HEK293T (cell line): ENCODE measurements around the gene BST1.

Experiments used
- CTCF ChIA-PET: fragments of 350-600 bp; formaldehyde crosslinking; extraction: SDS; loops from one replicate; lab custom pipeline; 2021; ENCODE audit warnings: antibody characterized with exemption, inconsistent platforms; lab: Yijun Ruan, JAX
- POLR2A ChIA-PET: fragments of 350-600 bp; formaldehyde crosslinking; extraction: SDS; loops from one replicate; lab custom pipeline; 2020; ENCODE audit warnings: antibody characterized with exemption, inconsistent platforms; lab: Yijun Ruan, JAX
- DNase-seq: peaks from one replicate; pipeline ENCODE4 v3.0.0; 2012; ENCODE audit warnings: mixed read lengths; ENCODE audit errors: extremely low spot score
- ARNT ChIP-seq: fragments of 450-650 bp; IDR thresholded peaks from 2 replicates; pipeline ENCODE4 v1.6.1; 2017; ENCODE audit warnings: mild to moderate bottlenecking
- BHLHE40 ChIP-seq: fragments of 450-650 bp; IDR thresholded peaks from 2 replicates; pipeline ENCODE4 v1.6.1; 2016; ENCODE audit warnings: mild to moderate bottlenecking, moderate library complexity, borderline replicate concordance
- CTBP1 ChIP-seq: fragments of 450-650 bp; IDR thresholded peaks from 2 replicates; pipeline ENCODE4 v1.6.1; 2016; ENCODE audit warnings: borderline replicate concordance
- ELF4 ChIP-seq: fragments of 450-650 bp; IDR thresholded peaks from 2 replicates; pipeline ENCODE4 v1.6.1; 2017; ENCODE audit warnings: antibody characterized with exemption
- FOXA1 ChIP-seq: fragments of 450-650 bp; IDR thresholded peaks from 2 replicates; pipeline ENCODE4 v1.6.1; 2016; ENCODE audit warnings: mild to moderate bottlenecking
- FOXK2 ChIP-seq: fragments of 450-650 bp; IDR thresholded peaks from 2 replicates; pipeline ENCODE4 v1.6.1; 2016; ENCODE audit warnings: mild to moderate bottlenecking
- FOXM1 ChIP-seq: fragments of 450-650 bp; IDR thresholded peaks from 2 replicates; pipeline ENCODE4 v1.6.1; 2017; ENCODE audit warnings: mild to moderate bottlenecking, borderline replicate concordance
- HDGF ChIP-seq: fragments of 450-650 bp; IDR thresholded peaks from 2 replicates; pipeline ENCODE4 v1.6.1; 2017; ENCODE audit warnings: antibody characterized with exemption, borderline replicate concordance
- L3MBTL2 ChIP-seq: fragments of 450-650 bp; conservative IDR thresholded peaks from 2 replicates; pipeline ENCODE4 v1.6.1; 2016; ENCODE audit warnings: mild to moderate bottlenecking
- LEF1 ChIP-seq: fragments of 450-650 bp; IDR thresholded peaks from 2 replicates; pipeline ENCODE4 v1.6.1; 2017; ENCODE audit warnings: mild to moderate bottlenecking, borderline replicate concordance
- NFRKB ChIP-seq: fragments of 450-650 bp; IDR thresholded peaks from 2 replicates; pipeline ENCODE4 v1.6.1; 2016; ENCODE audit warnings: mild to moderate bottlenecking, moderate library complexity
- PKNOX1 ChIP-seq: fragments of 450-650 bp; IDR thresholded peaks from 2 replicates; pipeline ENCODE4 v1.6.1; 2016
- SP1 ChIP-seq: fragments of 450-650 bp; IDR thresholded peaks from 2 replicates; pipeline ENCODE4 v1.6.1; 2017
- SUZ12 ChIP-seq: fragments of 450-650 bp; IDR thresholded peaks from 2 replicates; pipeline ENCODE4 v1.6.1; 2016; ENCODE audit warnings: mild to moderate bottlenecking
- TARDBP ChIP-seq: fragments of 450-650 bp; IDR thresholded peaks from 2 replicates; pipeline ENCODE4 v1.6.1; 2016
- ZNF384 ChIP-seq: fragments of 450-650 bp; IDR thresholded peaks from 2 replicates; pipeline ENCODE4 v1.6.1; 2016

BST1 gene

GRCh38 chr4:15682242-15683142 lies 20.4 kb upstream of the BST1 start:
- POLR2A ChIA-PET = interaction anchor here (0.6 to 2.8 kb wide), 4 partner anchors 8 to 27 kb away, joined by 3 to 36 read pairs (median 6); partner anchors contain the start of gene FBXL5
- CTCF ChIA-PET = no interaction called here
- no peak for DNase-seq
- TF ChIP-seq ARNT = no peak
- no peak for TF ChIP-seq L3MBTL2

DNA sequence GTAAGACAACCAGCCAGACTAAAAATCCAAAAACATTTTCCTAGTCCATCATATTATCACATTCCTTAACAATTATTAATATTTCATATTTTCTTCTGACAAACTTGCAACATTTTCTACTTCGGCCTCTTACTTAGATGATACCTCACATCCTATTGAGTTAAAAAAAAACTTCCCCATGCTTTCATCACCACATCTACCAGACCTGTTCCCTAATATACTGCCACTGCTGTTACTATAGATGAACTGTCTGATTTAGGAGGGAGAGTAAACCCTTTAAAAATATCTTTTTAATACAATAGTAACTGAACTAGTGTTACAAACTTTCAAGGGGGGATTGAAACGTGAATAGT lies 19.7 kb upstream of the BST1 start:
- TF ChIP-seq TARDBP (no peak), SUZ12 (no peak), L3MBTL2 (no peak), FOXK2 (no peak), BHLHE40 (no peak), CTBP1 (no peak)
- no peak for DNase-seq
- ChIA-PET CTCF (no interaction called here), POLR2A (interaction anchor here (2.8 kb wide), 1 partner anchor 28 kb away, joined by 36 read pairs; the partner anchor contains the start of gene FBXL5)

DNA sequence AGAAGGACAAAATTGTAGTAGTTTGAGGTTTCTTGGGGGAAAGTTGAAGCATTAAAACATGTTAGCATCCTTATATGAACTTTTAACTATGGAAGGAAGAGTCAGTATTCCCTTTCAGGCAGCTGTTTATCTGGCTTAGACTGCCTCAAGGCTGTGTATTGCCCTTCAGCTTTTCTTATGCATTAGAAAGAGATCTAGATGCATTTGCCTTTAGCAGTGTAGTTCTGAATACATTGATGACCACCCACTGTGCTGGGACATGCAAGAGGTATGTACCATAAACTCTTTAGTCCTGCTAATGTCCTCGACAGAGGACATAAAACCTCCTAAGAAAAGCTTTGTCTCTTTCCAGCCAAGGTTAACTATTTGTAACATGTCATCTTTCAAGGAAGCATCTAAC lies 18.4 kb upstream of the BST1 start:
- CTCF ChIA-PET = no interaction called here

DNA sequence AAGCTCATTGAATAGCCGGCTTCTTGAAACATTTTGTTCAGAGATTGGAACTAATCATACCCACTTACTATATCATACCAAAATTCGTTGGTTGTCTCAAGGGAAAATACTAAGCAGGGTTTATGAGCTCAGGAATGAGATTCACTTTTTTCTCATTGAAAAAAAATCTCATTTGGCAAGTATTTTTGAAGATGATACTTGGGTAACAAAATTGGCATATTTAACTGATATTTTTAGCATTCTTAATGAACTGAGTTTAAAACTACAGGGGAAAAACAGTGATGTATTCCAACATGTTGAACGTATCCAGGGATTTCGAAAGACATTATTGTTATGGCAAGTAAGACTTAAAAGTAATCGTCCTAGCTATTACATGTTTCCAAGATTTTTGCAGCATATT lies 14.8 kb upstream of the BST1 start:
- ChIA-PET CTCF (no interaction called here), POLR2A (no interaction called here)

More for the DNA sequence above, 18.4 kb upstream of the BST1 start:
- no peak for DNase-seq
- POLR2A ChIA-PET = no interaction called here
- TF ChIP-seq HDGF (no peak), SP1 (no peak), ELF4 (no peak), ARNT (no peak), FOXK2 (no peak), ZNF384 (no peak), LEF1 (no peak), L3MBTL2 (no peak), BHLHE40 (no peak), CTBP1 (no peak), NFRKB (no peak), TARDBP (no peak), FOXA1 (no peak), SUZ12 (no peak), FOXM1 (no peak)

GRCh38 chr4:15689540-15689939 lies 13.3 kb upstream of the BST1 start:
- POLR2A ChIA-PET = no interaction called here
- CTCF ChIA-PET = no interaction called here

More for the DNA sequence above, 14.8 kb upstream of the BST1 start:
- no peak for TF ChIP-seq FOXM1
- DNase-seq = no peak

GRCh38 chr4:15690020-15690809 lies 12.7 kb upstream of the BST1 start:
- no peak for TF ChIP-seq TARDBP
- no peak for TF ChIP-seq FOXM1
- TF ChIP-seq ARNT = no peak
- no peak for TF ChIP-seq CTBP1
- CTCF ChIA-PET = no interaction called here
- POLR2A ChIA-PET = interaction anchor here (0.9 kb wide), 1 partner anchor 8 kb away, joined by 3 read pairs; no protein-coding TSS in a partner anchor
- no peak for DNase-seq

More at GRCh38 chr4:15689540-15689939, 13.3 kb upstream of the BST1 start:
- no peak for DNase-seq
- TF ChIP-seq FOXK2 (no peak), FOXM1 (no peak), LEF1 (no peak), ZNF384 (no peak)

- TF ChIP-seq CTBP1 (no peak), NFRKB (no peak), HDGF (no peak), FOXM1 (no peak), ZNF384 (no peak), SP1 (no peak), ARNT (no peak), BHLHE40 (no peak), FOXK2 (no peak)
- no peak for DNase-seq
- POLR2A ChIA-PET = no interaction called here
- CTCF ChIA-PET = no interaction called here
These were observed 11.3 kb upstream of the BST1 start for GRCh38 chr4:15691346-15692135.

- CTCF ChIA-PET = no interaction called here
- POLR2A ChIA-PET = interaction anchor here (1.2 kb wide), 1 partner anchor 11 kb away, joined by 3 read pairs; the partner anchor contains the start of gene FAM200B
- TF ChIP-seq L3MBTL2 (no peak), FOXA1 (no peak), NFRKB (no peak), FOXK2 (no peak), SP1 (no peak), ELF4 (no peak), CTBP1 (no peak), TARDBP (no peak), BHLHE40 (no peak), HDGF (no peak), ZNF384 (no peak), LEF1 (no peak), FOXM1 (no peak), ARNT (no peak), SUZ12 (no peak), PKNOX1 (no peak)
- DNase-seq = no peak
These were observed 10.3 kb upstream of the BST1 start for GRCh38 chr4:15692602-15693001.
